ENCODE results near the gene HLCS.

HLCS gene

DNA sequence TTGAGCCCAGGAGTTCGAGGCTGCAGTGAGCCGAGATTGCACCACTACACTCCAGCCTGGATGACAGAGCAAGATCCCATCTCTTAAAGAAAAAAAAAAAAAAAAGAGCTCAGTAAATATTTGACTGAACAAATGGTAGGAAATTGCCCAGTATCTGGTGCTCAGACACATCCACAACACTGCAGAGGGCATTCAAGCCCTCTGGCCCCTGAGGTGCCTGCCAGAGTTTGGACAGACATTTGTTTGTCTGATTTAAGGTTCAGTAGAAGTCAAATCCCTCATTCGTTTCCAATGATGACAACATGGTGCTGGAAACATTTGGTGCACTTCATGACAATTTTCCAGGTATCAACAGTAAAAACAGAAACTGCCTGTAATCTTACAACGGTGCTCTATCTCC, 86.6 kb downstream of the HLCS start:
- DNase-seq = no peak

GRCh38 chr21:36877741-36878140, 88.7 kb downstream of the HLCS start:
- no peak for DNase-seq

DNA sequence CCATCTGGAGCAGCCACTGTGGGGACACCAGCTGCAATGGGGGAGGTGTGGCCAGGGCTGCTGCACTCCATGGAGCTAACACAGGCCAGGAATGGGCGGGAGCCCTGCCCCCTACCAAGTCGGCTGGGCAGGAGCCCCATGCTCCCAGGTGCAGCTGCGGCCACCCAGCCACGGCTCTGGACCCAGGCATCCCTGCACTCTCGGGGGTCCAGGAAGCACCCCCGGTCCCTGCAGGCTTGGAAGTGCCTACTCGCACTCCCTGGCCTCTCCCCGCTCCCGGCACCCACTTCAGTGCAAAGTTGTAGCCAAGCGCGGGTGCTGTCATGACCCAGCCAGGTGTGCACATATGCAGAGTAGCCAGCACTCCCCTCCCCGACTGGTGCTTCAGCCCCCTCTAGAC, 91.8 kb downstream of the HLCS start:
- DNase-seq = no peak

GRCh38 chr21:36873513-36873912, 93.0 kb downstream of the HLCS start:
- no peak for DNase-seq

DNA sequence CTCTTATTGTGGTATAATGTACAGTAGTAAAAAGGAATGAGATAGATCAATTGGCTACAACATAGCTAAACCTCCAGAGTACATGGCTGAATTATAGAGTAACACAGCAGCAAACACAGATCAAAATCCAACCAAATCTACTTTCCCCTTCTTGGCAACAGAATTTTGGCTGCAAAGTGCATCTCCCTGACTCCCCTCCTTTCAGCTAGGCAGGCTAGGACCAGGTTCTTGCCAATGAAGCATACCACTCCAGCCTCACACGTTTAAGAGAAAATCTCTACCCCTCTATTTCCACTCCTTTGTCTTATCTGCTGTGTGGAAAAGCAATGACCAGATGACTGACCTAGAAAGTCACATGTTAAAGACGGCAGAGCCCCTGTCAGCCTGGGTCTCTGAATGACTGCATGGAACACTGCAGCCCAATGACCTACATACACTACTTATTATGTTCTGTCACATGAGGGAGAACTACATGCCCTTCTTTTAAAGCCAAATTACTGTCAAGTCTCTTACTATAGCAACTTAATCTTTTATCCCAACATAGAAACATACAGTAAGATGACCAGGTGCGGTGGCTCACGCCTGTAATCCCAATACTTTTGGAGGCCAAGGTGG, 99.1 kb downstream of the HLCS start:
- DNase-seq = no peak

DNA sequence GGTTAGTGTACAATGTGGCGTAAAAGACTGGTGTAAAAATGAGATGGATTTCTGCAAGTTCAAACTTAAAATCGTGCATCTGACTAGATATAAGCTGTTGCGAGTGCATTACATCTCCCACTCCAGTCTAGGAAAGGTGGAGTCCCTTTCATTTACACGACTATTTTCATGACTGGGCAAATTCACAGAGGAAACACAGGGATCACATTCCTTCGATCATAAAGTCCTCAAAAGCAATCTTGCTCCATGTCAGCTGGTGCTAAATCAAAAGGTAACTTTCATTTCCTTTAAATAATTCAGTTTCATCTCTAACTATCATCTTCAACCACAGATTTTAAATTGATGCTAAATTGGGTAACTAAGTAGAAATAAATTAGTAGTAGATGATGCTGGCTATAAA, 100.0 kb downstream of the HLCS start:
- no peak for DNase-seq

- DNase-seq = no peak
These were observed 101.5 kb downstream of the HLCS start for GRCh38 chr21:36864974-36865373.

GRCh38 chr21:36863260-36863659, 103.2 kb downstream of the HLCS start:
- no peak for DNase-seq

GRCh38 chr21:36861595-36862323, 104.7 kb downstream of the HLCS start:
- no peak for DNase-seq

DNA sequence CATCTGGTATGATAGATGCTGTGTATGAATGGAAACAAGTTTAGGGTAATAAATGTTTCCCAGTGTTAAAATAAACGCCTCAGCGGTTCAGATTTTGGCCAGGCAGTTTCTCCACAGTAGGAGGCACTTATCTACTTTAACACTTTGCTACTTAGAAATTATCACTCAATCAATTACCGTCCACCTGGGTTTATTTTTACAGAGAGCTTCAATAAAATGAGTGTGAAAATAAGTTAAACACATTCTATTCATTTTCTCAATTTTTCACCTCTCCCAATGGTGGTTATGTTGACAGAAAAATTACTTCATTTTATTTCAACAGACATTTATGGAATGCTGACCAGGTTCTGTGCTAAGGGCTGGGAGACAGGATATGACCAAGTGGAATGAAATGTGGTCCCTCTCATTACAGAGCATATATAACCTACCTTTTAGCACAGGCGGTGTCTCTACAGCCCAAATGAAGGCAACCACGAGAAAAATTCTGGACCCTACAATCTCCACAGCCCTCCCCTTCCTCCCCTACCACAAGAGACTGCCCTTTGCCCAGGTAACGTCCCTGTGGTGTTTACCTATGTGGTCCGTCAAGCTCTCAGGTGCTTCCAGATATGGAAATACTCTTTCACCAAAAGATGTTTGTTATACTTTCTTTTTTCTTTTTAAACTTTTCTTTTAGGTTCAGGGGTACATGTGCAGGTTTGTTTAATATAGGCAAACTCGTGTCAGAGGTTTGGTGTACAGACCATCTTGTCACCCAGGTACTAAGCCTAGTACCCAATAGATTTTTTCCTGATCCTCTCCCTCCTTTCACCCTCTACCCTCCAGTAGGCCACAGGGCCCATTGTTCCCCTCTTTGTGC, 105.5 kb downstream of the HLCS start:
- no peak for DNase-seq

DNA sequence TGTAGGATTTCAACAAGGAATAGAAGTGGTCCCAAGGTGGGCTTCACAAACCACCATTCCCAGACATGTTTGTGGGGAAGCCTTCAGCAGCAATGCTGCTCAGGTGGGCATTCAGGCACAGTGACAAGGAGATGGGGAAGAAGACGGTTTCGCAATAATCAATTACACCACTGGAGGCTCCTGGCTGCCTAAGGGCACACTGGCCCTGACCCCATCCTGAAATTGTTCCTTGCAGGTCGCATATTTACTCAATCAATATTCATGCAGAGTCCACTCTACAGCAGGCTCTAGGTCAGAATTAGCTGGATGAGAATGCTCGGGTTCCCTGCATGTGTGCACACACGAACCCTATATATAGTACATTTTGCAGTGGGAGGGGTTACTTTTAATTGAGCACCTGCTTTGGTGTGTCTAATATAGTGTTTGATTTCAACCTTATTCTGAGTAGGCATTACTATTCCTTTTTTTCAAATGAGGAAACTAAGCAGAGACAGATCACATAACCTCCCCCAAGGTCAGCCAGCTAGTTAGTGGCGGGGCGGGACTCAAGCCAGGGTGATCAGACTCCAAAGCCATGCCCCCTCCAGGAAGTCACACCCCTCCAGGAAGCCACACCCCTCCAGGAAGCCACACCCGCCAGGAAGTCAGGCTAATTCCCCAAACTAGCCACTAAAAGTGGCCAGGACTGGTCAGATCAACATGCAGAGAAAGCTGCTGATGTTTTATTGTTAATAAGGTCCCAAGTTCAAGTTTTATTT, 106.5 kb downstream of the HLCS start:
- no peak for DNase-seq

DNA sequence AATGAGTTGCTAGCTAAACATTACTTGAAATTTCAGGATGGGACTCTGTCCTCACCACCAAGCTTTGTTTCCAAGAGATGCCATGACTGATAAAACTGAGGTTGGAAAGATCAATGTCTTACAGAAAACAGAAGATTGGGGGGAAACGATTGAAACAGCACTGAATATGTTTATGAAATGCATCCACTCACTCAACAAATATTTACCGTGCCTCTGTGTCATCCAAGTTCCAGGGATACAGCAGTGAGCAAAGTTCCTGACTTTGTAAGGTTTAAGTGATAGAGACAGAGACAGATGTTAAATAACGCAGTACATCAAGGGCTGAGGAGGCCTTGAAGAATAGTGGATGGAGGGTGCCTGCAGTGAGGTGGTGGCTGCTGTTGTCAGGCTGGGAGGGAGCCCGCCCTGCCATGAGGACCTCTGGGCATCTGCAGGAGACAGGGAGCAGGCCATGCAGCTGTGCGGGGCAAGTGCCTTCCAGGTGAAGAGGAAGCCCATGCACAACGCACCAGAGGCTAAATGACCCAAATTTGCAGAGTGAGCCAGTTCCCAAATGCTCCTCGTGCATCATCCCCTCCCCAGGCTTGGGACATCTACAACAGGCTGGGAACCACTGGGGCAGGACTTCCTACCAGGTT, 108.0 kb downstream of the HLCS start:
- DNase-seq = no peak

DNA sequence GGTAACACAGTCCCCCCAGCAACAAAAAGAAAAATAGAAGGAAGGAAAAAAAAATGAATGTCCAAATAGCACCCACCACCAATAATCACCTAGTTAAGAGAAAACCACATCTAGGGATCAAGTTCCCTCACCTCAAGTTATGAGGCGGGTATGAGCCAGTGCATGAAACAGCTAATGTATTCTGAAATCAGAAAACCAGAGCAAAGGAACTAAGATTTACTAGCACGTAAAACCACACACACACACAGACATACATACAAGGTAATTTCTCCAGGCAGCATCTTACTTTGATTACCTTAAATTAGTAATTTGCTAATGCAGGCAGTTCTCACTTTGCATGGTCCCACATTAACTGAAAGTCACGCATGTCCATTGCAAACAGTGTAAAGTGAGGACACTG, 109.8 kb downstream of the HLCS start:
- DNase-seq = no peak

DNA sequence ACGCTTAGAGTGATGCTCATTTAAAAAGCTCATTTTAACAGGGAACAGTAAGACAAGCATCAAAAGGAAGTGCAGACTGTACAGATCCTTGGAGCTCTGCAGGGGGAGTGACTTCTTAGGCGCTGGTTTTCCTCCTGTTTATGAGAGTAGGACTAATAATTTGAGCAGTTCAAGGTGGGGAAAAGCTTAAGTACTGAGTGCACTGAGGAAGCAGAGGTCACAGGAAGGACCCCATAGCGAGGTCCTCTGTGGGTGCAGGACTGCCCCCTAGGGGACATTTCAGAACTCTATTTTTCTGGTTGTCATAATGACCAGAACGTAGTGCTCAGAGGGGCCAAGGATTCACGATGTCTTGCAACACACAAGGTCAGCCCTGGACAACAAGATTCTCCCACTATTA, 112.1 kb downstream of the HLCS start:
- DNase-seq = peak; percentile 71

- DNase-seq = no peak
These were observed 113.6 kb downstream of the HLCS start for GRCh38 chr21:36852864-36853263.

- DNase-seq = no peak
These were observed 114.2 kb downstream of the HLCS start for GRCh38 chr21:36852293-36852692.

GRCh38 chr21:36851121-36851520, 115.3 kb downstream of the HLCS start:
- DNase-seq = no peak

DNA sequence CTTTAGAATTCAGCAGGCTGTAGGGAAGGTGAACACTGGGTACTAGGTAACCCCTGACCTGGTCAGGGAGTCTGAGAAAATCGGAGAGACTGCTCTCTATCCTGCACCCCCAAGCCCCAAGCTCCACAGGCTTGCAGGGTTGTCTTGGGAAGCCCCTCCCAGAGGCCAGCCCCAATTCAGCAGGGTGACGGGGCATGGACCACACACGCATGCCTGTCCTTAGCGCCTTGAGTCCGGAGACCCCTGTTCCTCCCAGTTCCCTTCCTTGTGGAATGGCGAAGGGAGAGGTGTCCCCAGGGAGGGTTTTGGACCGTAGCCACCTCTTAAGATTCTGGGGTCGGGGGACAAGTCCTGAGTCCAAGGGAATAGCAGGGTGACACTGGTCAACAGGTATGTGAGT, 116.1 kb downstream of the HLCS start:
- DNase-seq = no peak

GRCh38 chr21:36849461-36850105, 116.9 kb downstream of the HLCS start:
- DNase-seq = no peak

GRCh38 chr21:36848730-36849274, 117.7 kb downstream of the HLCS start:
- DNase-seq = no peak

GRCh38 chr21:36847189-36847588, 119.3 kb downstream of the HLCS start:
- DNase-seq = no peak

- DNase-seq = no peak
These were observed 119.8 kb downstream of the HLCS start for GRCh38 chr21:36846631-36847030.

Measured in NCI-H1694 (cell line).